SH-SY5Y (cell line): Measurements from ENCODE around the gene BCKDHB.

Experiments used
- GATA2 ChIP-seq: IDR thresholded peaks from 2 replicates; pipeline ENCODE4 v1.6.1; 2011; ENCODE audit warnings: mild to moderate bottlenecking, low read depth, low read length
- GATA3 ChIP-seq: IDR thresholded peaks from 2 replicates; pipeline ENCODE4 v1.6.1; 2011; ENCODE audit warnings: low read depth, mild to moderate bottlenecking, low read length, moderate library complexity

The BCKDHB gene

DNA sequence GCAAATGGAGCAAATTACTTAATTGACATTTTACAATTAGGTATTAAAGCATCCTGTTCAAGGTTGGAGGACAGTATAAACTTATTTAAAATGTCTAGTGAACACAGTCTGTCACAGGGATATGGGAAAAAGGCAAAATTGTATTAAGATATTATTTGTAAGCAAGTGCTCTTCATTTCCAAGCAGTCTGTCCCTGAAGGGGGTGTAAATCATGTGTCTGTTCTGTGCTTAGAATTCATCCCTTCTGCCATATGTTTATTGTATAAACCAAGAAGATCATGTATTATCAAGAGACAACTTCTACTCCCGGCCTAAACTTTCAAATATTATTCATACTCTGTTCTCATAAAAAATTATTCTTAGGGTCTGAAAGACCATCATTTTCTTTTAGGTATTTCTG lies 144.8 kb downstream of the BCKDHB start:
- TF ChIP-seq GATA2 (no peak), GATA3 (no peak)

DNA sequence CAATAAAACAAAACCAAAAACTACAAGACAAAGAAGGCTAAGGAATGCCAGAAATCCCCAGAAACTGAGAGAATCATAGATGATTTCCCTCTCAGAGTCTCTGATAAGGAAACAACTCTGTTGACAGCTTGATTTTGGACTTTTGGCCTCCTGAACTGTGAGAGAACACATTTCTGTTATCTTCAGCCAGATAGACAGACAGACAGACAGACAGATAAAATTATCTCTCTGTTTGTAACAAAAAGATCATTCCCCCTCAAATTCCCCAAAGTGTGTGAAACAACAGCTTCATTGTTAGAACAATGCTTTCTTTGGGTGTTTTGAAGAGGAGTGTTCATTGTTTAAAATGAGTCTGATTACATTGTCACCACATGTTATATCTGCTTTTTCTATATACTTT lies 148.2 kb downstream of the BCKDHB start:
- TF ChIP-seq GATA3 (no peak), GATA2 (no peak)

DNA sequence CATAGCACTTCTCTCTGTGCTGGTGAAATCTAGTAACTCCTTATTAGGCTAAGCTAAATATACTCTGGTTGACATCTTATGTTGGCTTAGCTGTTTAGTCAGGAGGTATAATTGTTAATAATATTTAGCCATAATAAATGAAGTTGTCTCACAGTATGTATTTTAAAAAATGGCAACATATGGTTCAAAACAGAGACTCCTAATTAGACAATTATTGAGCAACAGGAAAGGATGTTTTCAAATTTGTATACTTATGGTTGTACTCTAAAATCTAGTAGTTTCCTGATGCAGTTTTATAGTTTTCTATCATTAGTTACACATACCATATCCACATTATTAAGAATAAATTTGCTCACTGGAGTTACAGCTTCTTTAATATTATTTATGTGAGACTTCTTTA lies 150.2 kb downstream of the BCKDHB start:
- TF ChIP-seq GATA2 (no peak), GATA3 (no peak)

DNA sequence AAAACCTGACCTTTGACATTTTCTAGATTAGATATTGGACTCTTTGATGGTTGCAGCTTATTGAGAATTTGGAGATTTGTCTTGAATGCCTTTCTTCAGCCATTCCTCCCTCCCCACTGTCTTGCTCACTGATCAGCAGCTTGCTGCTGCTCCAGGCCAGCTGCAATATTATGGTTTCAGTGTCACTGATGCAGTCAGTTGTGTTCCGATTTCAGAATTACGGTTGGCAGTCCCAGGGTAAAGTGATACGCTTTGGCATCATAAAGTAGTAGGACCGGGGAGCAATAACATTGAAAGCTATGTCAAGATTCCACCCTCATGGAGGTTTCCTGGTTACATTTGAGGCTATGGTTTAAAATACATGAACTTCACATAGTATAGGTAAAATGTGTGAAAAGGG lies 152.6 kb downstream of the BCKDHB start:
- TF ChIP-seq GATA3 (no peak), GATA2 (no peak)

DNA sequence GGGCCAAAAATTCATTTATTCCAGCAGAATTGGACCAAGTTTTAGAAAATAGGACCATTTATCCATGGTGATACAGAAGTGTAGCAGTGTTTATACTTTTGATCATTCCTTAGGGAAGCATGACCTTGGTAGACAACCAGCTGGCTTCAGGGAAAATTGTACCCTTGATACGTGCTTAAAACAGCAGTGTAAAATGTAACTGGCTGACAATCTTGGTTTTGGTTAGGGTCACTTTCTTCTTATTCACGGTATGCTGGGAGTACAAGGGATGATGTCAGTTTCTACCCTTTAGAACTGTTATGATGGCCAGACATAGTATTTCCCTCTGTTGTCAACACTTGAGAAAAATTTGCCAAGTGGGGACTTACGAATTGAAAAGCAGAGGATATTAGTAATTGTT lies 157.1 kb downstream of the BCKDHB start:
- TF ChIP-seq GATA3, result no peak
- no peak for TF ChIP-seq GATA2

DNA sequence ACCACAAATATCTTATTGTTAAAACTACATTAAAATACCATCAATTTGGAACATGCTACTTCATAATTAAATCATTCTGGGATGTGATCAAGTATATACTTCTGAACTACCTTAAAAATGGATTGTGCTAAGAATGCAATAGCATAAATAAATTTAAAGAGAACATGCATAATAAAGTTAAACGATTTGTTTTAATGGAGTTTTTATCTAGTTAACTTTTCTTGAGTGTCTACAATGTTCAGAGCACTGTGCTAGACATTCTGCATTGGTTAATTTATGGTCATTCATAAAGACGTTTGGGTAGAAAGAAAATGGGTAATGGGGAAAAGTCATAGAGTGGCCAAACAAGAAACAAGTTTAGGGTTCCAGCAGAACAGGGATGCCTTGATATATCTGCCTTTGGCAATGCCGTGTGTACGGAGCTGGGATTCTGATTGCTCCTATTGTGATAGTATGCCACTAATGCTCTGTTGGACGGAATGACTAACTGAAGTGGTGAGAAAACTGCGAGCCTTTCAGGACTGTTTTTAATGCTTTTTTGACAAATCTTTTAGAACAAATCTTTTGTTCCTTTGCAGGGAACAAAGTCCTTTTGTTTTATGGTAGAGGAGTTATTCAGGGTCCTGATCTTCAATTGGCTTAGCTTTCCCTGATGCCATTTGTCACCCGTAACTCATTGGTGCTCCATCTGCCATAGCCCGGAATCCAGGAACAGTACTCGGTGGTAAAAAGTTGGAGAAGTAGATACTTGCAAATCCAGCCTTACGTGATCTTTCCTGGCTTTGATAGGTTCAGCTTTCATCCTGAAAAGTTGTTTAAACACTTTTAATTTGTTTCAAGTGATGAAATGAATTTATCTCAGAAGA lies 162.6 kb downstream of the BCKDHB start:
- no peak for TF ChIP-seq GATA2
- no peak for TF ChIP-seq GATA3

DNA sequence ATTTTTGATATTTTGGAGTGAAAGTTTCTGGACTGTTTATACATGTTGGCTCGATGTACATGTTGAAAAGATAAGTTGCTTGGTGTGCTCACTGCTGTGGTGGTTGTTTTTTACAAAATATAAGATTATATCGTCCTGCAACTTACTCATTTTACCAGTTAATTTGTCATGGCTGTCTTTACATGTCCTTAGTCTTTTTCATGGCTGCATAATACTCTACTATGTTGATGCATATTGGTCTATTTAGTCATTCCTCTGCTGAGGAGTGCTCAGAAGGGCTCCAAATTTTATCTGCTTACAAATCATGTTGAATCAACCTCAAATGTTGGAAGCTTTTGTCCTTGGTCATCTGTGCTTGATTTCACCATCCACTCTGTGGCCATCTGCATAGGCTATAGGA lies 164.6 kb downstream of the BCKDHB start:
- TF ChIP-seq GATA3 (no peak), GATA2 (no peak)

DNA sequence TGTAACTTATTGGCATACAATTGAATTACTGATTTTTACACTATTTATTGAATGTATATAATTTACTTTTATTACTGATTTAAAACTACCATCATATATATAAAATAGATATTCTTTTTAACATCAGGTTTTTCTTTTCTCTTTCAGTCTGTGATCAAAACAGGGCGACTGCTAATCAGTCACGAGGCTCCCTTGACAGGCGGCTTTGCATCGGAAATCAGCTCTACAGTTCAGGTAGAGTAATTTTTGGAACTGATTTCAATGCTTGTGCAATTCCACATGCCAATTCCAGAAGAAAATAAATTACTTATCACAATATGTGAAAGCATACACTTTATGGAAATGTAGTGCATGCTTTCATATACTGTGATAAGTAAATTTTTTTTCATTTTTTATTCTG lies 166.5 kb downstream of the BCKDHB start:
- TF ChIP-seq GATA3 (no peak), GATA2 (no peak)

DNA sequence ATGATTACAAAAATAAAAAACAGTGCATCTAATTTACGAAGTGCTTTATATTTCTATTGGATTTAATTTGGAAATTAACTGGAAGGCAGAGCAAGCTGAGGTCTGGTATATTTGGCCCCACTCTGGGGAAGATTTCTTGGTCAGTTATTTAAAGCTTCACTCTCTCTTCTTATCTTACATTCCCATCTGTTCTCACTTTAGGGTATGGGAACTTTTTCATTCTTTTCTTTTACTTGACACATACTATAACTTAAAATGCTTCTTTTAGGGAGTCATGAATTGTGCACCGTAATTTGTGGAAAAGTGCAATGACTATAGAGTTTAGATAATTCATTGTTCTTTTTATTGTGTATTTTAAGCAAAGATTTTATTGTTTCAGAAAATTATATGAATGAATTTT lies 170.4 kb downstream of the BCKDHB start:
- TF ChIP-seq GATA3 (no peak), GATA2 (no peak)

DNA sequence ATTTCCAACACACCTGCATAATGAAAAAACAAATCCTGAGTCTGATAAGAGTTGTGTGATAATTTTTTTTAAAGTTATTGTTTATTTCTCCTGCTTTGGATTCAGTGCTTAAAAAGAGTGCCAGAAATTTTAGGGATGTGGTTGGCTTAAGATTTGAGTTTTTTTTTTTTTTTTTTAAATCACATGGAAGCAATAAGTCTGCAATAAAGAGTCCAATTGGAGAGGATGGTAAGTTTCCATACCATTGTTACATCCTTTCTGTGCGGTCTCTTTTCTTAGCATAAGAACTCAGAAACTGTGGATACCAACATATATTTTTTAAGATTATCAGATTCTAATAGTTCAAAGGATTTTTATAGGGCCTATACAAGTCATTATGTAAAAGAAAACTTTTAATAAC lies 171.0 kb downstream of the BCKDHB start:
- no peak for TF ChIP-seq GATA2
- TF ChIP-seq GATA3, result no peak

DNA sequence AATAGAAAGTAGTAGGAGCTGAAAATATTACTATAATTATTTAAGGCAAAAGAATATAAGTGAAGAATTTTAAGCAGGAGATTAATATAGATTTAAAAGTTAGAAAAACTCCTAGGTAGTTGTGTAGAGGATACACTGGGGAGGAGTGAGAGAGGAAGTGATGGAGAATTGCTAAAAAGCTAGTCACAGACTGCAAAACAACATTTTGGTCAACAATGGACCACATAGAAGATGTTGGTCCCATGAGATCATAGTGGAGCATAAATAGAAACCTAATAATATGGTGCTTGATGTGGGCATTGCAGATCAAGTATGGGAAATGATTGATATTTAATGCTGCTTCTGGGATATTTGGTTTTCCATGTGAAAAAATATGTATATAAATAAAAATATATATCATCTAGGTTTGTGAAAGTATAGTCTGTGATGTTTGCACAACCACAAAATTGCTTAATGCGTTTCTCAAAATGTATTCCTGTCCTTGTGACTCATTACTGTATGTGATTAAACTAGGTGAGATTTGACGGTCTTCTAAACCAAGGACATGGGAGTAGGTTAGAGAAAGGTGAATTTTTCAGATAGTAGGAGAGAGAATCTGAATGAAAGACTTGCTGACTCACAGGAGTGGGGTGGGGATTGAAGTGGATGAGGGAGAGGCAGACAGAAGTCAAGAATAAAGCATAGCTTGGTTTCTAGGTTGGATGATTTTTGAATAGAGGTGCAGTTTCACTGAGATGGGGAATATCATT lies 174.0 kb downstream of the BCKDHB start:
- TF ChIP-seq GATA2 (no peak), GATA3 (no peak)

DNA sequence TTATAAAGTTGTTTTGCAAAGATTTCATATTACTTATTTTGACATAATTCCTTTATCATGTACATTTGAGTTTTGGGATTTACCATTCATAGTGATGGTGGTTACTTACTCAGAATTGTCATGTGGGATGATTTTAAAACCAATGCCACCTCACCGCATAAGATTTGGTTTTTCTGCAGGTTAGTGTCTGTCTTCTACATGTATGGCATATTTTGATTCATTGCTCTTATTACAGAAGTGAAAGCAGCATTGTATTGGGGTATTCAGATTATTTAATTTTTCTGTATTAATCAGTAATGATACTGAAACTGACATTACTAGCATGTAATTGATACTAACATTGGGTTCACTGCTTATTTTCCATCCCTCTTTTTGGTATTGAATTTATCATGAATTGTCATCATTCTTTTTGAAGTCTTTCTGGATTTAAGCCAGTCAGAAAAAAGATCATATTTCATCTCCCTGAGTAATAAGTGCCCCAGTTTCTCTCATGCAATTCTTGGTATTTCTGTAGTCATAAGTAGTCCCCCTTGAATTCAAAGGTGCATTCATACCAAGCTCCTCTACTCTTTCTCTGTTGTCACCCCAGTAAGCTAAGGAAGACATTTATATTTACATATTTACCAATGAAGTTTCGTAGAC lies 176.6 kb downstream of the BCKDHB start:
- TF ChIP-seq GATA3, result no peak
- TF ChIP-seq GATA2, result no peak

DNA sequence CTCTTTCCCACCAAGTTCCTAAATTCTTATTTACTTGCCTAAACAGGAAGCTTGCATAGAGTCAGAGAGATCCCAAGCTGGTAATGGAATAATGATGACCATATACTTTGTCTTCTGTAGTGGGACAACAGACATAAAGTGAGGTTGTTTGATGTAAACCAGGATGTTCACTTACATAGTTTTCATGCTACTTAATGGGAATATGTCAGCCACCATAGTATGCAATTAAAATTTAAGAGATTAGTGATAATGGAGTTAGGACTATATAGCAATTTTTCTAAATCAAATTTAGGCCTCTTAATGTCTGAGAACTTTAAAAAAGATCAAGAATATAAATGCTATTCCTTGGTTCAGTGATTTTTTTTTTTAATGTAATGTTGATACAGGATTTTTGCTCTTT lies 180.6 kb downstream of the BCKDHB start:
- TF ChIP-seq GATA3 (no peak), GATA2 (no peak)

DNA sequence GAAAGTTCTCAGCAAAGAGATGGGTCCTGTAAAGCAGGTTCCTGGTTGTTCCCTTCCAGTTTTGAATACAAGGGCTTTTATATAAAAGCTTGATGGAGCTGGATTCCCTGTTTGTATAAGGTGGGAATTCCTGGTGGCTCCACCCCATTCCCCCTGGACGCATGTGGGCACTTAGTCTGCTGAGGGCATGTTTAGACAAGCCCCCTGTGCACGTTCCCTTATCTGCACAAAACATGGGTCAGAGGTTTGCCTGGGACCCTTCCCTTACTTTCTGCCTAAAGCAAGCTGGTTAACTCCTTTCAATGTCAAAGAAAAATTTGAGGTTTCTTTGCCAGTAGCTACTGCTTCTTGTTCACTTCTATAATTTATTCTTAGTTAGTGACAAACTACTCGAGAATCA lies 181.1 kb downstream of the BCKDHB start:
- TF ChIP-seq GATA2, result no peak
- no peak for TF ChIP-seq GATA3
